ENCODE measurements around the gene CHIT1.

Gene CHIT1

GRCh38 chr1:203229471-203230135, at the start of gene CHIT1:
Gene CHIT1, minus strand, starts transcription at chr1:203229673. Its CDS starts 37 bp downstream, at chr1:203229636.
- no peak for DNase-seq (ENCODE audit: extremely low read depth in 1 of 2, low read depth in 1 of 2)

GRCh38 chr1:203278885-203279406, 49.5 kb upstream of the CHIT1 start:
- no peak for DNase-seq (ENCODE audit: extremely low read depth in 1 of 2, low read depth in 1 of 2)

- DNase-seq (ENCODE audit: extremely low read depth in 1 of 2, low read depth in 1 of 2) = no peak
Measured at GRCh38 chr1:203278082-203278884, 48.8 kb upstream of the CHIT1 start.

GRCh38 chr1:203276916-203277545, 47.6 kb upstream of the CHIT1 start:
- DNase-seq (ENCODE audit: extremely low read depth in 1 of 2, low read depth in 1 of 2) = no peak

GRCh38 chr1:203276408-203276807, 46.9 kb upstream of the CHIT1 start:
- DNase-seq (ENCODE audit: extremely low read depth in 1 of 2, low read depth in 1 of 2) = no peak

GRCh38 chr1:203275656-203276272, 46.3 kb upstream of the CHIT1 start:
- no peak for DNase-seq (ENCODE audit: extremely low read depth in 1 of 2, low read depth in 1 of 2)

- no peak for DNase-seq (ENCODE audit: extremely low read depth in 1 of 2, low read depth in 1 of 2)
Measured at GRCh38 chr1:203274603-203275381, 45.3 kb upstream of the CHIT1 start.

- no peak for DNase-seq (ENCODE audit: extremely low read depth in 1 of 2, low read depth in 1 of 2)
Measured at GRCh38 chr1:203273869-203274602, 44.6 kb upstream of the CHIT1 start.

GRCh38 chr1:203273206-203273868, 43.9 kb upstream of the CHIT1 start:
- peak; percentile 80 to 89 for DNase-seq (ENCODE audit: extremely low read depth in 1 of 2, low read depth in 1 of 2)

GRCh38 chr1:203272633-203273205, 43.2 kb upstream of the CHIT1 start:
- DNase-seq (ENCODE audit: extremely low read depth in 1 of 2, low read depth in 1 of 2) = no peak

- no peak for DNase-seq (ENCODE audit: extremely low read depth in 1 of 2, low read depth in 1 of 2)
Measured at GRCh38 chr1:203271962-203272632, 42.6 kb upstream of the CHIT1 start.

- DNase-seq (ENCODE audit: extremely low read depth in 1 of 2, low read depth in 1 of 2) = no peak
Measured at GRCh38 chr1:203271018-203271743, 41.7 kb upstream of the CHIT1 start.

GRCh38 chr1:203270448-203270847, 41.0 kb upstream of the CHIT1 start:
- DNase-seq (ENCODE audit: extremely low read depth in 1 of 2, low read depth in 1 of 2) = no peak

GRCh38 chr1:203269654-203270020, 40.2 kb upstream of the CHIT1 start:
- DNase-seq (ENCODE audit: extremely low read depth in 1 of 2, low read depth in 1 of 2) = no peak

GRCh38 chr1:203268901-203269653, 39.6 kb upstream of the CHIT1 start:
- no peak for DNase-seq (ENCODE audit: extremely low read depth in 1 of 2, low read depth in 1 of 2)

- DNase-seq (ENCODE audit: extremely low read depth in 1 of 2, low read depth in 1 of 2) = no peak
Measured at GRCh38 chr1:203267912-203268311, 38.4 kb upstream of the CHIT1 start.

GRCh38 chr1:203267347-203267846, 37.9 kb upstream of the CHIT1 start:
- peak; percentile 56 to 65 for DNase-seq (ENCODE audit: extremely low read depth in 1 of 2, low read depth in 1 of 2)
